HepG2 (cell line): ENCODE data around the gene CPLANE2. TPM values are rescaled to one million over a fixed set of nuclear protein-coding genes. Genes with fewer than 3 reads are reported as not detected.

Experiments used
- ATAC-seq: fragments of 200-7000 bp; cut with Tn5 transposase; 3 replicates; pipeline ENCODE4 v1.9.1; 2020; ENCODE audit warnings: mild to moderate bottlenecking, moderate library complexity
- BruUV-seq: library from RNA; stranded (reverse); fragments of 400-500 nt; replicated peaks from 2 replicates; lab custom pipeline; 2021; lab: Mats Ljungman, UMichigan
- CTCF ChIA-PET: fragments of 300-600 bp; formaldehyde crosslinking; extraction: SDS; loops from one replicate; lab custom pipeline; 2021; ENCODE audit warnings: low total read pairs, inconsistent platforms, low intra/inter-chr PET ratio; lab: Yijun Ruan, JAX
- POLR2A ChIA-PET: fragments of 350-600 bp; sonication (Branson Sonifier 250); formaldehyde crosslinking; loops from one replicate; lab custom pipeline; 2020; ENCODE audit warnings: antibody characterized with exemption, inconsistent platforms; lab: Yijun Ruan, JAX
- DNase-seq: peaks from one replicate; pipeline ENCODE4 v3.0.0-alpha.2; 2015; ENCODE audit warnings: low spot score
- FAIRE-seq: peaks from 3 replicates; lab custom pipeline; 2011; peaks lifted over from hg19 to GRCh38; lab: Jason Lieb, UNC
- H2AFZ ChIP-seq: one replicate; pipeline ENCODE4 v1.6.1; 2011; ENCODE audit warnings: low read length, inconsistent platforms
- H3K27ac ChIP-seq: fragments of 300-600 bp; 3 replicates; pipeline ENCODE4 v1.8.0; 2011; ENCODE audit warnings: mixed run types, mild to moderate bottlenecking, mixed read lengths, low read length, inconsistent platforms; ENCODE audit not compliant: insufficient read depth; ENCODE audit errors: extremely low read length
- H3K27me3 ChIP-seq, 2 experiments: fragments of 200-600 bp in 1 of 2; 2 replicates in 1 of 2; 3 replicates in 1 of 2; pipeline versions ENCODE4 v1.6.0 to v1.8.0; 2011; ENCODE audit warnings: low read length in 2 of 2, mild to moderate bottlenecking in 2 of 2, moderate library complexity in 2 of 2, inconsistent platforms in 1 of 2; ENCODE audit not compliant: insufficient read depth in 2 of 2, control insufficient read depth in 1 of 2
- H3K36me3 ChIP-seq, 2 experiments: fragments of 200-600 bp in 1 of 2; replicated peaks in 1 of 2; 2 replicates in 1 of 2; 3 replicates in 1 of 2; pipeline versions ENCODE4 v1.5.1 to v1.8.0; 2011; ENCODE audit warnings: low read length in 2 of 2, inconsistent platforms in 1 of 2; ENCODE audit not compliant: insufficient read depth in 2 of 2, control insufficient read depth in 1 of 2
- H3K4me1 ChIP-seq: 2 replicates; pipeline ENCODE4 v1.5.1; 2012; ENCODE audit warnings: low read length, inconsistent platforms; ENCODE audit not compliant: insufficient read depth
- H3K4me2 ChIP-seq: 2 replicates; pipeline ENCODE4 v1.6.0; 2011; ENCODE audit warnings: low read depth, low read length, inconsistent platforms
- H3K4me3 ChIP-seq, 3 experiments: fragments of 200-600 bp in 1 of 3; sonication (generic), shearing (Covaris generic) in 1 of 3; replicated peaks in 1 of 3; 2 replicates each; pipeline ENCODE4 v1.5.1; 2011 to 2016; ENCODE audit warnings: low read length in 3 of 3, inconsistent platforms in 2 of 3, low read depth in 2 of 3, mild to moderate bottlenecking in 2 of 3, control low read depth in 1 of 3, mixed read lengths in 1 of 3; ENCODE audit not compliant: insufficient read depth in 1 of 3
- H3K79me2 ChIP-seq: one replicate; pipeline ENCODE4 v1.6.1; 2011; ENCODE audit warnings: low read length, inconsistent platforms; ENCODE audit not compliant: insufficient read depth
- H3K9ac ChIP-seq: 2 replicates; pipeline ENCODE4 v1.6.0; 2011; ENCODE audit warnings: mild to moderate bottlenecking, low read depth, low read length, inconsistent platforms; ENCODE audit not compliant: insufficient read depth
- H3K9me3 ChIP-seq: 2 replicates; pipeline ENCODE4 v1.5.1; 2012; ENCODE audit warnings: mild to moderate bottlenecking, low read length
- H4K20me1 ChIP-seq: 2 replicates; pipeline ENCODE4 v1.6.0; 2011; ENCODE audit warnings: inconsistent platforms, mild to moderate bottlenecking, low read length, moderate library complexity; ENCODE audit not compliant: insufficient read depth
- HNRNPLL ChIP-seq: fragments of 200-400 bp; formaldehyde crosslinking; IDR thresholded peaks from 2 replicates; pipeline ENCODE4 v1.6.1; 2017; ENCODE audit warnings: mild to moderate bottlenecking, low read depth, low read length; ENCODE audit not compliant: poor library complexity, severe bottlenecking
- RARG ChIP-seq: sonication (generic); formaldehyde crosslinking; IDR thresholded peaks from 2 replicates; pipeline ENCODE4 v1.4.0; 2020; ENCODE audit warnings: low read depth, mild to moderate bottlenecking, missing genetic modification reagents
- RXRA ChIP-seq: sonication (generic); formaldehyde crosslinking; IDR thresholded peaks from 2 replicates; pipeline ENCODE4 v1.5.1; 2020; ENCODE audit warnings: missing genetic modification reagents
- ZNF547 ChIP-seq: sonication (generic); formaldehyde crosslinking; IDR thresholded peaks from 2 replicates; pipeline ENCODE4 v1.5.1; 2020; ENCODE audit warnings: mild to moderate bottlenecking, missing genetic modification reagents
- WGBS: methylation state at CpG from one replicate; pipeline ENCODE4 v1.1.6; 2017; ENCODE audit warnings: low lambda C conversion rate; 5-methylcytosine and 5-hydroxymethylcytosine counted together
- in situ Hi-C: cut with HindIII; loops from 2 replicates; pipeline ENCODE4 v1.10.0; 2017; ENCODE audit warnings: low pct_unique_long_range_greater_than_20kb; ENCODE audit not compliant: extremely low pct_ligation_motif_present
- intact Hi-C: fragments of 100-400 bp; cut with micrococcal nuclease; formaldehyde crosslinking; loops from one replicate; pipeline ENCODE4 v1.10.0; 2022; ENCODE audit not compliant: unreplicated experiment
- polyA plus RNA-seq, 8 experiments: library from polyadenylated mRNA; depleted of rRNA in 3 of 8; stranded (reverse) in 7 of 8; unstranded in 1 of 8; fragments of >200 nt; fragmentation: Illumina TruSeq in 4 of 8; extraction: Trizol in 4 of 8; gene quantifications; 2 replicates each; pipeline versions ENCODE4 v1.2.1 to v1.2.3, GENCODE V29; 2011 to 2016; ENCODE audit warnings: low read depth in 4 of 8, missing spikeins in 1 of 8, mixed read lengths in 1 of 8; ENCODE audit not compliant: insufficient read depth in 1 of 8
- total RNA-seq, 5 experiments: library from RNA; depleted of rRNA; stranded (reverse); fragments of >200 nt; fragmentation: Illumina TruSeq; extraction: Trizol; gene quantifications; 2 replicates each; pipeline ENCODE4 v1.2.3, GENCODE V29; 2016; ENCODE audit warnings: low read depth in 1 of 5
- TF ChIP-seq, protein P1 (sequence below): sonication (generic); formaldehyde crosslinking; IDR thresholded peaks from 2 replicates; pipeline ENCODE4 v1.9.0; 2022; ENCODE audit warnings: missing genetic modification reagents, mild to moderate bottlenecking, borderline replicate concordance

Gene CPLANE2
- total and polyA plus RNA-seq, 2 of the 13 experiments (the other 11 are each of a cell fraction or from before 2014, with no cell fraction given), result 0.29 to 1.6 TPM

DNA sequence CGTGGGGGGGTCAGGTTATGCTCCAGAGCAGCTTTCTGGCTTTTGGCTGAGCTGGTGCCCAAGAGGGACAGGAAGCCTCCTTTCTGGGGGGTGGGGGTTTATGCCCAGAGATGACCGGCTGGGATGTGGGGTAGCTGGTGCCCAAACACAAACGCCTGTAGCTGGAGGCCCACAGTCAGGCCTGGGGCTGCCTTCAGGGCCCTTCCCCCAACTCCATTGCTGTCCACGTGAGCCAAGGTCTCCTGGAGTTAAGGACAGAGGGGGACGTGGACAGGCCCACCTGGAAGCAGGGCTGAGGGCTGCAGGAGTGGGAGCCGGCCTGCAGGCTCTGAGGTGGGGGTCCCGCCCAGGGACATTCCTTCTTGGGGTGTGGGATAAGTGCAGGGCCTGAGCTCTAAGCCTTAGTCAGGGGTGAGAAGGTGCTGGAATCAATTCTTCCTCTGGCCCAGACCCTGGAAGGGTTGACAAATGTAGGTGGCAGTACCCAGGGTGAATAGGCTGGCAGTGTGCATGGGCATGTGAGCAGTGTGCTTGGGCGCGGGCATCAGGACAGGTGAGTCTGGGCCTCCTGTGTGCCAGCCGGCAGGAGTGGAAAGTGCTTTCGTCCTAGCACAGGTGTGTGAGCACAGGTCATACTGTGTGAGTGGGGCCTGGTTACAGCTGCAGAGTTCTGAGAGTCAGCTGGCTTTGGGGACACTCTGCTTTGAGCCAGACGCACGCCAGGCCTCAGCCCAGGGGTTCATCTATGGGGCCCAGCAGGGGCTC, 6.8 kb downstream of the CPLANE2 start:
- BruUV-seq, result no TSS peak
- in situ Hi-C loops, result no loop called here
- DNase-seq (no peak), FAIRE-seq (no peak), ATAC-seq (no peak)
- peaks cover 1 to 8% of the 10 kb centered on the region in 2 experiments; a peak in 3 of 5 replicates for H3K27me3 ChIP-seq
- TF ChIP-seq RARG (CRISPR knock-in tag), result no peak
- TF ChIP-seq, protein P1, sequence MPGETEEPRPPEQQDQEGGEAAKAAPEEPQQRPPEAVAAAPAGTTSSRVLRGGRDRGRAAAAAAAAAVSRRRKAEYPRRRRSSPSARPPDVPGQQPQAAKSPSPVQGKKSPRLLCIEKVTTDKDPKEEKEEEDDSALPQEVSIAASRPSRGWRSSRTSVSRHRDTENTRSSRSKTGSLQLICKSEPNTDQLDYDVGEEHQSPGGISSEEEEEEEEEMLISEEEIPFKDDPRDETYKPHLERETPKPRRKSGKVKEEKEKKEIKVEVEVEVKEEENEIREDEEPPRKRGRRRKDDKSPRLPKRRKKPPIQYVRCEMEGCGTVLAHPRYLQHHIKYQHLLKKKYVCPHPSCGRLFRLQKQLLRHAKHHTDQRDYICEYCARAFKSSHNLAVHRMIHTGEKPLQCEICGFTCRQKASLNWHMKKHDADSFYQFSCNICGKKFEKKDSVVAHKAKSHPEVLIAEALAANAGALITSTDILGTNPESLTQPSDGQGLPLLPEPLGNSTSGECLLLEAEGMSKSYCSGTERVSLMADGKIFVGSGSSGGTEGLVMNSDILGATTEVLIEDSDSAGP (CRISPR knock-in tag), result no peak
- 0 out of 2 replicates have a peak, but pooled peaks have one; percentile 21 for TF ChIP-seq RXRA (CRISPR knock-in tag)
- no peak overlapping the region for H3K4me3 ChIP-seq
- ChIA-PET CTCF (no interaction called here), POLR2A (no interaction called here)
- H3K4me1 ChIP-seq, result no peaks in the 10 kb centered on the region
- no peak overlapping the region for H3K4me2 ChIP-seq
- no peak overlapping the region for H3K27ac ChIP-seq
- H3K36me3 ChIP-seq, result no peaks in the 10 kb centered on the region
- 38% methylated on average over 4 of the region's 13 CpGs for WGBS
- no peak overlapping the region for H2AFZ ChIP-seq
- intact Hi-C loops, result no loop called here
- no peaks in the 10 kb centered on the region for H4K20me1 ChIP-seq
- H3K79me2 ChIP-seq, result no peaks in the 10 kb centered on the region
- H3K9ac ChIP-seq, result no peak overlapping the region
- H3K9me3 ChIP-seq, result no peaks in the 10 kb centered on the region

DNA sequence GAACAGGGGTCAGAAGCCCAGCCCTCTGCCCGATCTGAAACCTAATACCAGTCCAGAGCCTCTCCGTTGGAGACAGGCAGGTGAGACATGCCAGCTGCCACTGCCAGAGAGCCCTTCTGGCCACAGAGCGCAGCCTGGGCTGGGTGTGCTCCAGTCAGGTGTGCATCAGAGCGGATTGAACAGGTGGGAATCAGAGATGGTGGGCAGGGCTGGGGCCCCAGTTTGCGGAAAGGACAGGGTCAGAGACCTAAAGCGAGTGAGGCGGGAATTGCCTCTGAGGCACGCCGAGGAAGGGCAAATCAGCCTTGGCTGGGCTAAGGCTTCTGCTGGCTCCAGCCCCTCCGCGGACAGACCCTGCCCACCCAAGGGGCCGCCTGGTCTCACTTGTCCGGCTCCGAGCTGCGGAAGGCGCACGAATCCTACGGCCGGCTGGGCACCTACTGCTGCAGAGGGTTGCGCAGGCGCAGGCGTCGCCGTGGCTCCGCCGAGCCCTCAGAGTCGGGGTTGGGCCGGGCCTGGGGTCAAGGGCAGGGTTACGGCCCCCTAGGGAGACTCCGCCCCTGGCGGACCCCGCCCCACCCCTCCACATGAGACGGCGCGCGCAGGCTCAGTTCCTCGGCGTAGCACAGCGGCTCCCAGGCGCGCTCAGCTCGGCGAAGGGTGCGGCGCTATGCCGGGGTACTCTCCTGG, 10.3 kb downstream of the CPLANE2 start:
- intact Hi-C loops, result no loop called here
- Histone ChIP-seq H3K36me3 (no peaks in the 10 kb centered on the region), H3K27ac (no peak overlapping the region)
- TF ChIP-seq HNRNPLL (no peak), ZNF547 (CRISPR knock-in tag) (no peak)
- TF ChIP-seq, all 625 proteins: peak for 0
- ChIA-PET POLR2A (no interaction called here), CTCF (no interaction called here)
- ATAC-seq (no peak), DNase-seq (no peak), FAIRE-seq (no peak)
- Histone ChIP-seq H3K27me3 (peaks cover 1 to 8% of the 10 kb centered on the region in 2 experiments; a peak in 3 of 5 replicates), H2AFZ (no peak overlapping the region), H3K9ac (no peak overlapping the region), H3K4me3 (no peak overlapping the region), H4K20me1 (no peaks in the 10 kb centered on the region), H3K9me3 (no peaks in the 10 kb centered on the region), H3K4me2 (no peak overlapping the region), H3K4me1 (no peaks in the 10 kb centered on the region), H3K79me2 (no peaks in the 10 kb centered on the region)
- in situ Hi-C loops, result no loop called here
- BruUV-seq, result no TSS peak
- WGBS, result 76% methylated on average over 7 of the region's 46 CpGs
